Measurements from ENCODE around the gene SMC2. TPM values are rescaled to one million over a fixed set of nuclear protein-coding genes. Genes with fewer than 3 reads are reported as not detected.

The SMC2 gene
- total and polyA plus RNA-seq, 2 donors (not counting 3 experiments of a cell fraction or from before 2014, with no cell fraction given): 5.3 to 34.1 TPM

GRCh38 chr9:104071589-104071988 lies 22.5 kb upstream of the SMC2 start:
- H3K4me1 ChIP-seq (ENCODE audit: control insufficient read depth, extremely low read depth, insufficient read depth, low read length): no peaks in the 10 kb centered on the region
- H3K27me3 ChIP-seq (ENCODE audit: control insufficient read depth in 2 of 2, insufficient read depth in 2 of 2, low read length in 2 of 2): no peaks in the 10 kb centered on the region
- H4K20me1 ChIP-seq (replicated peaks; ENCODE audit: control insufficient read depth, extremely low read depth, insufficient read depth, low read length): no peaks in the 10 kb centered on the region
- dilution Hi-C loops (cut with MboI; ENCODE audit: extremely low pct_ligation_motif_present, low sequenced_read_pairs) (no loop called here), intact Hi-C loops (cut with micrococcal nuclease) (no loop called here)
- TF ChIP-seq CTCF (IDR thresholded peaks at IDR 0.05; ENCODE audit: extremely low read depth in 1 of 2, insufficient read depth in 1 of 2, low read depth in 1 of 2, low read length in 2 of 2): no peak
- TF ChIP-seq JUN (IDR thresholded peaks at IDR 0.05; ENCODE audit: borderline replicate concordance, insufficient read depth, insufficient read length, low read depth): no peak
- TF ChIP-seq POLR2A (IDR thresholded peaks at IDR 0.05; ENCODE audit: low read depth, low read length): no peak
- TF ChIP-seq FOS (IDR thresholded peaks at IDR 0.05; ENCODE audit: borderline replicate concordance, insufficient read depth, low read length): no peak
- no peak for TF ChIP-seq GATA2 (IDR thresholded peaks at IDR 0.05; ENCODE audit: insufficient read depth, insufficient read length, low read depth, low read length)
- no peak for TF ChIP-seq MYC (IDR thresholded peaks at IDR 0.05; ENCODE audit: low read depth, low read length)
- no peak for TF ChIP-seq EZH2 (IDR thresholded peaks at IDR 0.05; ENCODE audit: borderline replicate concordance, low read depth, low read length, severe bottlenecking)
- TF ChIP-seq POLR2AphosphoS5 (IDR thresholded peaks at IDR 0.05; ENCODE audit: insufficient read depth, low read depth, low read length): no peak
- no peak for TF ChIP-seq MAX (IDR thresholded peaks at IDR 0.05; ENCODE audit: insufficient read depth, insufficient read length)
- ChIA-PET POLR2A (no interaction called here), CTCF (no interaction called here)
- no peak overlapping the region for H3K9ac ChIP-seq (replicated peaks; ENCODE audit: extremely low read depth, insufficient read depth, low read length)
- H3K4me3 ChIP-seq (replicated peaks in 1 of 3; ENCODE audit: insufficient read depth in 1 of 3, low read depth in 1 of 3, low read length in 3 of 3): no peak overlapping the region
- no peak overlapping the region for H3K4me2 ChIP-seq (ENCODE audit: insufficient read depth, low read length)
- no peaks in the 10 kb centered on the region for H3K9me3 ChIP-seq (replicated peaks; ENCODE audit: control insufficient read depth, insufficient read depth, low read length)
- no peaks in the 10 kb centered on the region for H3K36me3 ChIP-seq (ENCODE audit: control insufficient read depth in 2 of 2, extremely low read depth in 1 of 2, insufficient read depth in 2 of 2, low read length in 2 of 2)
- no peak overlapping the region for H2AFZ ChIP-seq (ENCODE audit: low read depth, low read length)
- BruUV-seq (replicated peaks): no TSS peak
- FAIRE-seq: no peak
- H3K9me1 ChIP-seq (replicated peaks; ENCODE audit: control insufficient read depth, extremely low read depth, insufficient read depth, low read length): no peaks in the 10 kb centered on the region
- DNase-seq (ENCODE audit: low read depth, low spot score): no peak
- H3K27ac ChIP-seq (ENCODE audit: insufficient read depth, low read depth, low read length): no peak overlapping the region
- no peaks in the 10 kb centered on the region for H3K79me2 ChIP-seq (ENCODE audit: control insufficient read depth, insufficient read depth, low read length)

Data from endothelial cell of umbilical vein (primary cell).